NCI-H146 treated with DMSO at 0.1 percent for 48 hours (cell line): ENCODE data around the gene H19.

Experiments used
- DNase-seq: peaks from one replicate; lab custom pipeline; 2025; ENCODE audit not compliant: unreplicated experiment; lab: John Stamatoyannopoulos, UW

H19 gene

GRCh38 chr11:1947592-1948237 lies 49.9 kb downstream of the H19 start:
- no peak for DNase-seq

GRCh38 chr11:1946812-1947484 lies 50.7 kb downstream of the H19 start, which contains the start of gene MRPL23:
MRPL23 (plus strand) TSS chr11:1947332; CDS start chr11:1947363, 31 bp downstream.
- DNase-seq, result no peak
